Thyroid gland (tissue), 4 donors: Measurements from ENCODE around the gene GRIN2C. TPM values are rescaled to one million over a fixed set of nuclear protein-coding genes. Genes with fewer than 3 reads are reported as not detected.

Experiments used
- DNase-seq, 2 donors: peaks; one replicate each; pipeline ENCODE4 v3.0.0-alpha.2; 2019
- H3K27ac ChIP-seq, 3 donors: fragments of 200-600 bp; sonication (generic); 1 replicate in 2 of 3; 2 replicates in 1 of 3; pipeline ENCODE4 v1.5.1; 2016 to 2019; ENCODE audit warnings: mild to moderate bottlenecking in 1 of 3, moderate library complexity in 1 of 3
- H3K27me3 ChIP-seq: fragments of 200-600 bp; sonication (generic); one replicate; pipeline ENCODE4 v1.5.1; 2019
- H3K36me3 ChIP-seq, 2 donors: fragments of 200-600 bp; sonication (generic); one replicate each; pipeline ENCODE4 v1.5.1; 2016 to 2019
- H3K4me1 ChIP-seq, 2 donors: fragments of 200-600 bp; sonication (generic); one replicate each; pipeline ENCODE4 v1.5.1; 2017 to 2019
- H3K4me3 ChIP-seq, 3 donors: fragments of 200-600 bp; sonication (generic); replicated peaks in 1 of 3; 1 replicate in 2 of 3; 2 replicates in 1 of 3; pipeline ENCODE4 v1.5.1; 2016; ENCODE audit warnings: mild to moderate bottlenecking in 1 of 3
- H3K9me3 ChIP-seq: fragments of 200-600 bp; sonication (generic); one replicate; pipeline ENCODE4 v1.5.1; 2017
- POLR2A ChIP-seq, 2 donors: fragments of 450-650 bp; IDR thresholded peaks; one replicate each; pipeline ENCODE4 v1.6.1; 2017; ENCODE audit warnings: antibody characterized with exemption in 2 of 2, mild to moderate bottlenecking in 2 of 2, moderate library complexity in 1 of 2
- WGBS, 2 donors: methylation state at CpG; one replicate each; pipeline ENCODE4 v1.1.5; 2017; 5-methylcytosine and 5-hydroxymethylcytosine counted together
- intact Hi-C: fragments of 100-400 bp; cut with DNase I; formaldehyde crosslinking; loops from one replicate; pipeline ENCODE4 v1.15.1; 2023
- total RNA-seq, 4 donors: library from RNA; depleted of rRNA; stranded (reverse); fragments of >200 nt; gene quantifications; one replicate each; pipeline ENCODE4 v1.2.3, GENCODE V29; 2016
- TF ChIP-seq, protein P1 (sequence below), 6 experiments: fragments of 200-600 bp in 3 of 6; fragments of 450-650 bp in 3 of 6; sonication (generic) in 3 of 6; IDR thresholded peaks; one replicate each; pipeline ENCODE4 v1.5.1; 2016 to 2019; ENCODE audit warnings: antibody characterized with exemption in 6 of 6, mild to moderate bottlenecking in 2 of 6, inconsistent platforms in 1 of 6, moderate library complexity in 1 of 6

The GRIN2C gene
- total RNA-seq, 4 donors from 2014 or later, result 63.4 to 120 (median 94.0) TPM

GRCh38 chr17:74840989-74841666, 18.6 kb downstream of the GRIN2C start:
- H3K36me3 ChIP-seq, result no peaks in the 10 kb centered on the region
- peak; percentile 41 to 57 for DNase-seq
- WGBS, 2 donors, result 69% methylated on average over 11 to 13 of the region's 13 CpGs
- no peaks in the 10 kb centered on the region for H3K27me3 ChIP-seq
- intact Hi-C loops, result no loop called here
- peak overlapping the region in 2 of 3 donors; percentile 41 to 82 for H3K27ac ChIP-seq
- no peak overlapping the region for H3K4me3 ChIP-seq
- peaks cover 22 to 44% of the 10 kb centered on the region in 2 donors for H3K4me1 ChIP-seq
- H3K9me3 ChIP-seq, result no peaks in the 10 kb centered on the region
- no peak for TF ChIP-seq POLR2A (IDR thresholded peaks at IDR 0.05)
- TF ChIP-seq, protein P1, sequence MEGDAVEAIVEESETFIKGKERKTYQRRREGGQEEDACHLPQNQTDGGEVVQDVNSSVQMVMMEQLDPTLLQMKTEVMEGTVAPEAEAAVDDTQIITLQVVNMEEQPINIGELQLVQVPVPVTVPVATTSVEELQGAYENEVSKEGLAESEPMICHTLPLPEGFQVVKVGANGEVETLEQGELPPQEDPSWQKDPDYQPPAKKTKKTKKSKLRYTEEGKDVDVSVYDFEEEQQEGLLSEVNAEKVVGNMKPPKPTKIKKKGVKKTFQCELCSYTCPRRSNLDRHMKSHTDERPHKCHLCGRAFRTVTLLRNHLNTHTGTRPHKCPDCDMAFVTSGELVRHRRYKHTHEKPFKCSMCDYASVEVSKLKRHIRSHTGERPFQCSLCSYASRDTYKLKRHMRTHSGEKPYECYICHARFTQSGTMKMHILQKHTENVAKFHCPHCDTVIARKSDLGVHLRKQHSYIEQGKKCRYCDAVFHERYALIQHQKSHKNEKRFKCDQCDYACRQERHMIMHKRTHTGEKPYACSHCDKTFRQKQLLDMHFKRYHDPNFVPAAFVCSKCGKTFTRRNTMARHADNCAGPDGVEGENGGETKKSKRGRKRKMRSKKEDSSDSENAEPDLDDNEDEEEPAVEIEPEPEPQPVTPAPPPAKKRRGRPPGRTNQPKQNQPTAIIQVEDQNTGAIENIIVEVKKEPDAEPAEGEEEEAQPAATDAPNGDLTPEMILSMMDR (IDR thresholded peaks at IDR 0.05), result no peak

- Histone ChIP-seq H3K4me1 (peaks cover 22 to 44% of the 10 kb centered on the region in 2 donors), H3K27me3 (no peaks in the 10 kb centered on the region), H3K27ac (peak overlapping the region in 2 of 3 donors; percentile 41 to 82), H3K9me3 (no peaks in the 10 kb centered on the region), H3K36me3 (no peaks in the 10 kb centered on the region), H3K4me3 (no peak overlapping the region)
- DNase-seq, result no peak
- no peak for TF ChIP-seq POLR2A (IDR thresholded peaks at IDR 0.05)
- TF ChIP-seq, protein P1 (IDR thresholded peaks at IDR 0.05), result no peak
- 72 to 79% methylated on average over 5 to 6 of the region's 7 CpGs for WGBS, 2 donors
- intact Hi-C loops, result no loop called here
Observed at GRCh38 chr17:74839990-74840852, 19.5 kb downstream of the GRIN2C start.

DNA sequence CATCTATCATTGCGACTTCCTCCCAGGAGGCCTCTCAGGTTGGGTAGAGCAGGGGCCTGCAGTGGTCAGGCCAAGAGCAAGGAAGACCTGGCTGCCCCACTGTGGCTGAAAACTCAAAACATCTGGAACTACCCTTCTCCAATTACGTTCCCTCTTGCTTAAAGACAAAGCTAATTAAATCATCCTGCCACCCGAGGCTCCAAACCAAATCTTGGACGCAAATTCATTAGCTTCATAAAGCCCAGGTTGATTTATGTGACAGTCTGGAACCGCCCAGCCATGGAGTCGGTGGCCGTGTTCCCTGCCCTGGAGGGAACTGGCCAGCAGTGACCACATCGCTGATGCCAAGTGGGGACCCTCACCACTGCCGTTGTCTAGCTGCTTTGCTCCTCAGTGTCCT, 21.4 kb downstream of the GRIN2C start:
- intact Hi-C loops, result no loop called here
- TF ChIP-seq POLR2A (IDR thresholded peaks at IDR 0.05), result no peak
- TF ChIP-seq, protein P1 (IDR thresholded peaks at IDR 0.05), result no peak
- DNase-seq, result no peak
- WGBS, 2 donors, result 89 to 91% methylated on average over 8 to 9 of the region's 9 CpGs
- Histone ChIP-seq H3K4me1 (peaks cover 34 to 61% of the 10 kb centered on the region in 2 donors), H3K9me3 (no peaks in the 10 kb centered on the region), H3K4me3 (no peak overlapping the region), H3K36me3 (no peaks in the 10 kb centered on the region), H3K27me3 (no peaks in the 10 kb centered on the region), H3K27ac (peak overlapping the region in 1 of 3 donors; percentile 10)

DNA sequence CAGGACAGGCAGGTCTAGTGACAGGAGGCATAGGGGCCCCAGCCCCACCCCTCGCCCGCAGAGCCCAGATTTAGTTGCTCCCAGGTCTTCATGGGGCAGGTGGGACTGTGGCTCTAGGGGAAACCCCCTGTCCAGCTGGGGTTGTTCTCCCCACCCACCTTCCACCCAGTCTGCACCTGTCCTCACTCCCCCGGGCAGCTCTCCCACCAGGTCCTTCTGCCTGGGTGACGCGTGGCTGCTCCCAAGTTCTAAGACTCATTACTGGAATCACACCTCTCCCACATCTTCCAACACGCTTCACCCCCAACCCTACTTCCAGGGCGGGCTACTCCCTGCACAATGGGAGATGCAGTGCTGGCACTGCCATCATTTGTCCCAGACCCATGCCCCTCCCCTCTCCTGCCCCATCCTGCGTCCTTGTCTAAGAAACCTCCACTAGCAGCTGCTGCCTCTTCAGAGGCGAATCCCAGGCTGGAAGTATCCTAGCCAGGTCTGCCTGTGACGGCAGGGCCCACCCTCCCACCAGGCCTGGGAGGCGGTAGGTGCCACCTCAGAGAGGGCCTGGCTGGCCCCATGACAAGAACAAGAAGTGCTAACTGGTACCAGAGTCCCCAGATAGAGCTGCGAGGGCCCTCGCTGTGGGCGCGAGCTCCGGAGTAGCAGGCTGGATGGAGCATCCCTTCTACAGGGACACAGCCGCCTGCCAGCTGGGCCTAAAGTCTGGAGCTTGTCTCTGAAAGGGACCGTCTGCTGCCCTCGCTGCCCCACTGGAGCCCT, 22.8 kb downstream of the GRIN2C start:
- 94 to 97% methylated on average over 11 to 14 of the region's 19 CpGs for WGBS, 2 donors
- TF ChIP-seq, protein P1 (IDR thresholded peaks at IDR 0.05), result no peak
- TF ChIP-seq POLR2A (IDR thresholded peaks at IDR 0.05), result no peak
- no peaks in the 10 kb centered on the region for H3K27me3 ChIP-seq
- intact Hi-C loops, result no loop called here
- no peaks in the 10 kb centered on the region for H3K9me3 ChIP-seq
- no peak overlapping the region for H3K27ac ChIP-seq
- H3K4me3 ChIP-seq, result no peak overlapping the region
- no peak for DNase-seq
- peaks cover 39 to 61% of the 10 kb centered on the region in 2 donors for H3K4me1 ChIP-seq
- no peaks in the 10 kb centered on the region for H3K36me3 ChIP-seq
